Psoas muscle (tissue), 8 donors: Measurements from ENCODE around the gene TMEM179B. TPM values are rescaled to one million over a fixed set of nuclear protein-coding genes. Genes with fewer than 3 reads are reported as not detected.
"Not testable (repeated sequence)": the region's sequence is repeated elsewhere in the genome, so short reads cannot be mapped to it uniquely, and the experiment has no call there.

Source experiments
- ATAC-seq, 4 donors: fragments of 200-7000 bp; cut with Tn5 transposase; one replicate each; pipeline ENCODE4 v1.9.1; 2020; ENCODE audit warnings: moderate library complexity in 3 of 4, mild to moderate bottlenecking in 2 of 4
- DNase-seq, 2 donors: peaks; one replicate each; pipeline ENCODE4 v3.0.0-alpha.2; 2020
- H3K27ac ChIP-seq: fragments of 200-600 bp; one replicate; pipeline ENCODE4 v1.8.0; 2022
- H3K27me3 ChIP-seq, 3 donors: fragments of 200-600 bp in 1 of 3; one replicate each; pipeline versions ENCODE4 v1.6.1 to v1.8.0; 2013 to 2022; ENCODE audit warnings: low read length in 2 of 3, mild to moderate bottlenecking in 2 of 3, moderate library complexity in 1 of 3; ENCODE audit not compliant: insufficient read depth in 3 of 3
- H3K36me3 ChIP-seq, 2 donors: fragments of 200-600 bp in 1 of 2; one replicate each; pipeline versions ENCODE4 v1.6.1 to v1.8.0; 2013 to 2022; ENCODE audit warnings: low read depth in 1 of 2, mild to moderate bottlenecking in 1 of 2, moderate library complexity in 1 of 2; ENCODE audit not compliant: insufficient read depth in 1 of 2
- H3K4me1 ChIP-seq: fragments of 200-600 bp; one replicate; pipeline ENCODE4 v1.8.0; 2022
- H3K4me3 ChIP-seq: fragments of 200-600 bp; one replicate; pipeline ENCODE4 v1.8.0; 2022; ENCODE audit warnings: mild to moderate bottlenecking
- H3K9me3 ChIP-seq: fragments of 200-600 bp; one replicate; pipeline ENCODE4 v1.8.0; 2022
- CTCF ChIP-seq: fragments of 200-600 bp; IDR thresholded peaks from one replicate; pipeline ENCODE4 v1.8.0; 2022; ENCODE audit warnings: antibody characterized with exemption
- WGBS, 3 donors: extraction: QIAGEN DNeasy Blood & Tissue Kit; methylation state at CpG; one replicate each; pipeline versions ENCODE4 v1.1.6 to v1.1.7; 2013; 5-methylcytosine and 5-hydroxymethylcytosine counted together
- intact Hi-C, 2 donors: fragments of 100-400 bp; cut with DNase I; formaldehyde crosslinking; loops; one replicate each; pipeline versions ENCODE4 v1.11.0 to v1.14.2; 2022
- polyA plus RNA-seq, 3 donors: library from polyadenylated mRNA; stranded (reverse); fragments of 200-250 nt; gene quantifications; one replicate each; pipeline ENCODE4 v1.2.3, GENCODE V29; 2013
- total RNA-seq, 4 donors: library from RNA; stranded (reverse); fragmentation: NEBNext Ultra II Directional in 2 of 4; extraction: Animal tissue kit (Norgen Biotek cat#: 25700) in 2 of 4; gene quantifications; one replicate each; pipeline versions ENCODE4 v1.2.1 to v1.2.4, GENCODE V29; 2021 to 2023
- donor health status: healthy with polysubstance abuse.
- donor health status: DM: no; HTN: no; CAD: no; lungs with moderate emphysema.
- donor health status: Bipolar disorder and iron deficiency.
- donor health status: healthy.
- donor health status: DM: yes; HTN: yes; CAD: no.
- donor health status: DM: no; HTN: no; CAD: no.
- donor health status: DM: no; HTN: no; CAD: no.
- donor health status: DM: yes; HTN: yes; CAD: no.

The TMEM179B gene
- total and polyA plus RNA-seq, 7 donors, result 12.2 to 42.0 (median 18.5) TPM

DNA sequence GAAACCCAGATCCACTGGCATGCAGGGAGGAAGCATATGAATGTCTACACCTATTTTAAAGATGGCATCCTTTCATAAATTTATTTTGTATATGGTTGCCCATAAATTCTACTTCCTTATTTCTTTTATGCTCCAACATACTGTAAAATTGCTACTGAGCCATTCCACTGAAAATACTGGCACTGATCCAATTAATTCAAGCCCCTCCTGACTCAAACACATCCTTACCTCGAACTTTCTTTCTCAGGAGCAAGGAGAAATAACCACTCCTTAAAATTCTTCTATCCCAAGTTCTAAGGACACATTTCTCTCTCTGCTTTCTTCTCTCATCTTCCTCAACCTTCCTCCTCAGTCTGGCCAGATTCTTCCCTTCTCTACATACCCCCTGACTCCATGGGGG lies 23.5 kb downstream of the TMEM179B start:
- DNase-seq (no peak), ATAC-seq (no peak)
- Histone ChIP-seq H3K27ac (no peak overlapping the region), H3K9me3 (no peaks in the 10 kb centered on the region), H3K27me3 (no peaks in the 10 kb centered on the region), H3K4me1 (peaks cover 11% of the 10 kb centered on the region), H3K36me3 (peaks cover 0 to 27% of the 10 kb centered on the region in 2 donors), H3K4me3 (no peak overlapping the region)
- 27 to 38% (median 28%) methylated on average over 1 of the region's 1 CpG for WGBS, 3 donors
- no peak for TF ChIP-seq CTCF
- intact Hi-C loops, result no loop called here

DNA sequence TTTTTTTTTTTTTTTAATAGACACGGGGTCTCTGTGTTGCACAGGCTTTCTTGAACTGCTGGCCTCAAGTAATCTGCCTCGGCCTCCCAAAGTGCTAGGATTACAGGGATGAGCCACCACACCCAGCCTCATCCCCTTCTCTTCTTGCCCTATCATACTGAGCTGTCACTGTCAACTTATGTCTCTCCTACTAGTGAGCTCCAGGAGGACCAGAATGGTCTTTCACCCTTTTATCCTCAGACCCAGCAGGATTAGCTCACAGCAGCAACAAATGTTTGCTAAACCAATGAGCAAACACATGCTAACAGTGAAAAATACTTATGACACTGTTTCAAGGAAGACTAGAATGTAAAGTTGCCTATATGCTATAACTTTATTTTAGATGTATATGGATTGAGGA lies 24.5 kb downstream of the TMEM179B start:
- peaks cover 0 to 37% of the 10 kb centered on the region in 2 donors for H3K36me3 ChIP-seq
- no peak overlapping the region for H3K27ac ChIP-seq
- DNase-seq (no peak), ATAC-seq (no peak)
- no peak for TF ChIP-seq CTCF
- 70 to 79% (median 72%) methylated on average over 2 of the region's 2 CpGs for WGBS, 3 donors
- no peaks in the 10 kb centered on the region for H3K9me3 ChIP-seq
- H3K4me1 ChIP-seq, result peaks cover 4% of the 10 kb centered on the region
- H3K27me3 ChIP-seq, result no peaks in the 10 kb centered on the region
- H3K4me3 ChIP-seq, result no peak overlapping the region
- intact Hi-C loops, result no loop called here

DNA sequence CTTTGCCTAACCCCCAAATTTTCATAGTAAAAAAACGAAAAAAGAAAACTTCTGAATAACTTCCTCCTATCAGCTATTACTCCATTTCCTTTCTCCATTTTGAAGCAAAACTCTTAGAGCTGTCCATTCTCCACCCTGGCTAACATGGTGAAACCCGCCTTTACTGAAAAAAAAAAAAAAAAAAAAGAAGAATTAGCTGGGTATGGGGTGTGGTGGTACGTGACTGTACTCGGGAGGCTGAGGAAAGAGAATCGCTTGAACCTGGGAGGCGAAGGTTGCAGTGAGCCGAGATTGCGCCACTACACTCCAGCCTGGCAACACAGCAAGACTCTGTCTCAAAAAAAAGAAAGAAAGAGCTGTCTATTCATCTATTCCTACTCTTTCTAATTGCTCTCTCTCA lies 29.4 kb downstream of the TMEM179B start:
- Histone ChIP-seq H3K36me3 (peaks cover 8 to 79% of the 10 kb centered on the region in 2 donors), H3K4me3 (no peak overlapping the region), H3K27ac (no peak overlapping the region), H3K9me3 (no peaks in the 10 kb centered on the region), H3K27me3 (no peaks in the 10 kb centered on the region), H3K4me1 (no peaks in the 10 kb centered on the region)
- 82 to 85% (median 85%) methylated on average over 8 of the region's 8 CpGs for WGBS, 3 donors
- no peak for DNase-seq
- intact Hi-C loops, result loop anchor here in 1 of 2 donors (2.0 kb wide), 1 partner anchor 22 kb away; no protein-coding TSS in a partner anchor
- no peak for ATAC-seq
- TF ChIP-seq CTCF, result no peak

DNA sequence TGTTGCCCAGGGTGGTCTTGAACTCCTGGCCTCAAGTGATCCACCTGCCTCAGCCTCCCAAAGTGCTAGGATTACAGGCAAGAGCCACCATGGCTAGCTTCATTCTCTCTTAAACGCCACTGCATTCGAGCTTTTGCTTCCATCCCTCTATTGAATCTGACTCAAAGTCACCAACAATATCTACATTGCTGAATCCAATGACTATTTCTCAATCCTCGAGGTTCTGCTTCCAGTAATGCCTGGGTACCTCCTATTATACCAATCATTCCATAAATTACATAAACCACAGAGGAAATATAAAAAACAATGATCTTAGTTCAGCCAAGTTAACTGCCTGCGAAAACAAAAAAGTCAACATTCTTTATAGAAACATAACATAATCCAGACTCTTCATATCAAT lies 29.9 kb downstream of the TMEM179B start:
- intact Hi-C loops, result loop anchor here in 1 of 2 donors (2.0 kb wide), 1 partner anchor 22 kb away; no protein-coding TSS in a partner anchor
- peaks cover 8 to 85% of the 10 kb centered on the region in 2 donors for H3K36me3 ChIP-seq
- DNase-seq, result no peak
- no peak overlapping the region for H3K27ac ChIP-seq
- no peaks in the 10 kb centered on the region for H3K4me1 ChIP-seq
- H3K9me3 ChIP-seq, result no peaks in the 10 kb centered on the region
- no peak overlapping the region for H3K4me3 ChIP-seq
- no peak for TF ChIP-seq CTCF
- 93 to 95% (median 93%) methylated on average over 4 of the region's 4 CpGs for WGBS, 3 donors
- no peak for ATAC-seq
- H3K27me3 ChIP-seq, result no peaks in the 10 kb centered on the region

DNA sequence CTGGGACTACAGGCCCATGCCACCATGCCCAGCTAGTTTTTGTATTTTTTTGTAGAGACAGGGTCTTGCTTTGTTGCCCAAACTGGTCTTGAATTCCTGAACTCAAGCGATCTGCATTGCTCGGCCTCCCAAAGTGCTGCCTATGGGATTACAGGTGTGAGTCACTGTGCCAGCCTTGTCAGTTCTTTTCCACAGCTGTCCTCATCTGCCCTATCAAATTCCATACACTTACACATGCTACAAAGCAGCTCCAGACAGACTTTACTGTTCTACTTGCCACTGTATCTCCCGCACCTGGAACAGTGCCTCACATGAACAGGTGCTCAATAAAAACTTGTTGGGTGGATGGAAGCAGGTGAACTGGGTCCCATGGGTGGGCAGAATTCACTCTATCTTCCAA lies 36.5 kb downstream of the TMEM179B start:
- Histone ChIP-seq H3K4me3 (no peak overlapping the region), H3K27ac (peak overlapping the region; percentile 23), H3K4me1 (no peaks in the 10 kb centered on the region), H3K9me3 (no peaks in the 10 kb centered on the region), H3K27me3 (no peaks in the 10 kb centered on the region), H3K36me3 (peaks cover 11 to 100% of the 10 kb centered on the region in 2 donors)
- no peak for TF ChIP-seq CTCF
- WGBS, 3 donors, result 37 to 57% (median 48%) methylated on average over 3 of the region's 3 CpGs
- intact Hi-C loops, result no loop called here
- DNase-seq, result peak in 1 of 2 donors; percentile 44
- peak; percentile 75 to 92 (median 90) for ATAC-seq

DNA sequence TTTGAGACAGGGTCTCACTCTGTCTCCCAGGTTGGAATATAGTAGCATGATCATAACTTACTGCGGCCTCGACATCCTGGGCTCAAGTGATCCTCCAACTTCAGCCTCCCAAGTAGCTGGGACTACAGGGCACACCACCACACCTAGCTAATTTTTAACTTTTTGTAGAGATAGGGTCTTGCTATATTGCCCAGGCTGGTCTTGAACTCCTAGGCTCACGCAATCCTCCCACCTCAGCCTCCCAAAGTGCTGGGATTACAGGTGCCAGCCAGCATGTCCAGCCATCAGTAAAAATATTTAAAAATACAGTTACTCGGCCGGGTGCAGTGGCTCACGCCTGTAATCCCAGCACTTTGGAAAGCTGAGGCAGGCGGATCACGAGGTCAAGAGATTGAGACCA lies 40.9 kb downstream of the TMEM179B start:
- H3K36me3 ChIP-seq, result peaks cover 0 to 68% of the 10 kb centered on the region in 2 donors
- 93 to 94% (median 93%) methylated on average over 8 of the region's 8 CpGs for WGBS, 3 donors

More for the DNA sequence above, 40.9 kb downstream of the TMEM179B start:
- H3K9me3 ChIP-seq, H3K4me3 ChIP-seq, ATAC-seq, intact Hi-C loops, H3K27ac ChIP-seq, DNase-seq, H3K27me3 ChIP-seq: not testable (repeated sequence)
- H3K4me1 ChIP-seq, result peaks cover 22% of the 10 kb centered on the region
